Astrocyte (in vitro differentiated cells and primary cell): ENCODE data around the gene DCP1B. TPM values are rescaled to one million over a fixed set of nuclear protein-coding genes. Genes with fewer than 3 reads are reported as not detected.

Source experiments
- DNase-seq: peaks from one replicate; pipeline ENCODE4 v3.0.0-alpha.2; 2010; ENCODE audit warnings: low read depth
- FAIRE-seq: peaks from 2 replicates; lab custom pipeline; 2011; peaks lifted over from hg19 to GRCh38; lab: Jason Lieb, UNC
- H2AFZ ChIP-seq: 2 replicates; pipeline ENCODE4 v1.6.0; 2012; ENCODE audit warnings: low read depth, low read length, inconsistent platforms
- H3K27ac ChIP-seq: 2 replicates; pipeline ENCODE4 v1.5.1; 2011; ENCODE audit warnings: low read depth, low read length, inconsistent platforms
- H3K27me3 ChIP-seq: 2 replicates; pipeline ENCODE4 v1.6.0; 2011; ENCODE audit warnings: low read length, inconsistent platforms; ENCODE audit not compliant: insufficient read depth
- H3K36me3 ChIP-seq: 2 replicates; pipeline ENCODE4 v1.5.1; 2011; ENCODE audit warnings: low read length, inconsistent platforms; ENCODE audit not compliant: insufficient read depth
- H3K4me1 ChIP-seq: 2 replicates; pipeline ENCODE4 v1.5.1; 2011; ENCODE audit warnings: low read length, inconsistent platforms; ENCODE audit not compliant: insufficient read depth
- H3K4me2 ChIP-seq: 2 replicates; pipeline ENCODE4 v1.6.0; 2012; ENCODE audit warnings: low read length, inconsistent platforms
- H3K4me3 ChIP-seq: 2 replicates; pipeline ENCODE4 v1.5.1; 2011; ENCODE audit warnings: low read depth, mild to moderate bottlenecking, low read length, inconsistent platforms; ENCODE audit not compliant: insufficient read depth
- H3K79me2 ChIP-seq: 2 replicates; pipeline ENCODE4 v1.6.0; 2012; ENCODE audit warnings: mild to moderate bottlenecking, low read length, inconsistent platforms; ENCODE audit not compliant: insufficient read depth
- H3K9ac ChIP-seq: 2 replicates; pipeline ENCODE4 v1.6.0; 2012; ENCODE audit warnings: mild to moderate bottlenecking, low read length, inconsistent platforms
- H3K9me3 ChIP-seq: 2 replicates; pipeline ENCODE4 v1.5.1; 2012; ENCODE audit warnings: low read depth, mild to moderate bottlenecking, low read length, inconsistent platforms; ENCODE audit not compliant: insufficient read depth
- H4K20me1 ChIP-seq: 2 replicates; pipeline ENCODE4 v1.6.0; 2012; ENCODE audit warnings: low read length, inconsistent platforms; ENCODE audit not compliant: insufficient read depth
- H3K27ac Mint-ChIP-seq: one replicate; pipeline ENCODE4 v1.8.0; 2021; ENCODE audit warnings: mild to moderate bottlenecking, mixed read lengths; ENCODE audit not compliant: unreplicated experiment
- H3K27me3 Mint-ChIP-seq: one replicate; pipeline ENCODE4 v1.8.0; 2021; ENCODE audit warnings: low read depth, mixed read lengths; ENCODE audit not compliant: unreplicated experiment
- H3K36me3 Mint-ChIP-seq: one replicate; pipeline ENCODE4 v1.8.0; 2021; ENCODE audit warnings: low read depth, mixed read lengths; ENCODE audit not compliant: unreplicated experiment
- H3K4me1 Mint-ChIP-seq: one replicate; pipeline ENCODE4 v1.8.0; 2021; ENCODE audit warnings: low read depth, mixed read lengths; ENCODE audit not compliant: unreplicated experiment
- H3K4me3 Mint-ChIP-seq: one replicate; pipeline ENCODE4 v1.8.0; 2021; ENCODE audit warnings: mild to moderate bottlenecking, moderate library complexity, mixed read lengths; ENCODE audit not compliant: unreplicated experiment
- H3K9me3 Mint-ChIP-seq: one replicate; pipeline ENCODE4 v1.8.0; 2021; ENCODE audit warnings: mild to moderate bottlenecking, mixed read lengths; ENCODE audit not compliant: unreplicated experiment
- CTCF ChIP-seq: IDR thresholded peaks from 2 replicates; pipeline ENCODE4 v1.5.1; 2011; ENCODE audit warnings: low read depth, mild to moderate bottlenecking, inconsistent platforms, low read length, moderate library complexity; ENCODE audit not compliant: insufficient read depth
- EZH2 ChIP-seq: IDR thresholded peaks from 2 replicates; pipeline ENCODE4 v1.6.1; 2012; ENCODE audit warnings: mild to moderate bottlenecking, low read length, inconsistent platforms; ENCODE audit not compliant: insufficient read depth
- total RNA-seq: library from RNA; stranded (reverse); gene quantifications from 2 replicates; pipeline ENCODE4 v1.2.1, GENCODE V29; 2021

The DCP1B gene
- total RNA-seq, 1 donor from 2014 or later: 13.1 TPM

- no peaks in the 10 kb centered on the region for H3K36me3 Mint-ChIP-seq
- Histone ChIP-seq H3K4me1 (no peaks in the 10 kb centered on the region), H3K4me3 (no peak overlapping the region), H3K36me3 (no peaks in the 10 kb centered on the region), H3K9me3 (no peaks in the 10 kb centered on the region), H4K20me1 (no peaks in the 10 kb centered on the region), H3K4me2 (no peak overlapping the region), H3K27me3 (peaks cover 5% of the 10 kb centered on the region), H2AFZ (no peak overlapping the region), H3K9ac (no peak overlapping the region), H3K79me2 (no peaks in the 10 kb centered on the region), H3K27ac (no peak overlapping the region)
- TF ChIP-seq EZH2 (no peak), CTCF (no peak)
- H3K27ac Mint-ChIP-seq: no peak overlapping the region
- peaks cover 16% of the 10 kb centered on the region for H3K27me3 Mint-ChIP-seq
- H3K4me1 Mint-ChIP-seq: no peaks in the 10 kb centered on the region
- H3K4me3 Mint-ChIP-seq: no peak overlapping the region
- FAIRE-seq (no peak), DNase-seq (no peak)
- no peaks in the 10 kb centered on the region for H3K9me3 Mint-ChIP-seq
These were observed 91.5 kb downstream of the DCP1B start for GRCh38 chr12:1912580-1913376.

- DNase-seq (no peak), FAIRE-seq (no peak)
- H3K4me3 ChIP-seq: no peak overlapping the region
- peaks cover 20% of the 10 kb centered on the region for H3K27me3 Mint-ChIP-seq
- no peak overlapping the region for H3K9ac ChIP-seq
- H3K36me3 Mint-ChIP-seq: no peaks in the 10 kb centered on the region
- no peaks in the 10 kb centered on the region for H3K36me3 ChIP-seq
- H3K4me3 Mint-ChIP-seq: no peak overlapping the region
- H3K27me3 ChIP-seq: no peaks in the 10 kb centered on the region
- H4K20me1 ChIP-seq: no peaks in the 10 kb centered on the region
- no peaks in the 10 kb centered on the region for H3K4me1 Mint-ChIP-seq
- H3K27ac ChIP-seq: no peak overlapping the region
- H3K4me1 ChIP-seq: no peaks in the 10 kb centered on the region
- H3K9me3 Mint-ChIP-seq: no peaks in the 10 kb centered on the region
- no peak overlapping the region for H3K27ac Mint-ChIP-seq
- no peaks in the 10 kb centered on the region for H3K79me2 ChIP-seq
- TF ChIP-seq CTCF (no peak), EZH2 (no peak)
- no peak overlapping the region for H2AFZ ChIP-seq
- no peaks in the 10 kb centered on the region for H3K9me3 ChIP-seq
- no peak overlapping the region for H3K4me2 ChIP-seq
These were observed 92.4 kb downstream of the DCP1B start for GRCh38 chr12:1911598-1912575.
